Hepatocyte (in vitro differentiated cells): ENCODE measurements around the gene KCTD7.
"Not testable (repeated sequence)": the region's sequence is repeated elsewhere in the genome, so short reads cannot be mapped to it uniquely, and the experiment has no call there.

Source experiments
- EZH2 ChIP-seq: fragments of 200-600 bp; sonication (generic); IDR thresholded peaks from 2 replicates; pipeline ENCODE4 v1.6.1; 2016; ENCODE audit warnings: antibody characterized with exemption, mild to moderate bottlenecking, borderline replicate concordance
- EZH2phosphoT487 ChIP-seq: fragments of 200-600 bp; sonication (generic); IDR thresholded peaks from one replicate; pipeline ENCODE4 v1.6.1; 2018; ENCODE audit warnings: antibody characterized with exemption, mild to moderate bottlenecking, low read depth, moderate library complexity; ENCODE audit not compliant: unreplicated experiment, severe bottlenecking
- TF ChIP-seq, protein P1 (sequence below): fragments of 200-600 bp; sonication (generic); IDR thresholded peaks from 2 replicates; pipeline ENCODE4 v1.5.1; 2016; ENCODE audit warnings: antibody characterized with exemption, mild to moderate bottlenecking; ENCODE audit not compliant: poor library complexity

DNA sequence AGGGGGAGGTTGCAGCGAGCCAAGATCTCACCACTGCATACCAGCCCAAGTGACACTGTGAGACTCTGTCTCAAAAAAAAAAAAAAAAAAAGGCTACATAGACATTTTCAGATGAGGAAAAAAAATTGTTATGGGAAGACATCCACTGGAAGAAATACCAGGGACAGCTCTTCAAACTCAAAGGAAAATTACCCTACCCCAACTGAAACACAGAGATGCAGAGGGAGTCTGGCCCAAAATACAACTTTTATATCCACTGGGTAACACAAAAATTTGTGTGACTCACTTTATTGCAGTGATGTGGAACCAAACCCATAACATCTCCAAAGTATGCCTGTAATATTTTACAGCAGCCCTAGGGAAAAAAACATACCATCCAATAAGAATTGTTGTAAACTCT is 40.5 kb upstream of the KCTD7 start:
- TF ChIP-seq EZH2phosphoT487, EZH2: not testable (repeated sequence)
- TF ChIP-seq, protein P1, sequence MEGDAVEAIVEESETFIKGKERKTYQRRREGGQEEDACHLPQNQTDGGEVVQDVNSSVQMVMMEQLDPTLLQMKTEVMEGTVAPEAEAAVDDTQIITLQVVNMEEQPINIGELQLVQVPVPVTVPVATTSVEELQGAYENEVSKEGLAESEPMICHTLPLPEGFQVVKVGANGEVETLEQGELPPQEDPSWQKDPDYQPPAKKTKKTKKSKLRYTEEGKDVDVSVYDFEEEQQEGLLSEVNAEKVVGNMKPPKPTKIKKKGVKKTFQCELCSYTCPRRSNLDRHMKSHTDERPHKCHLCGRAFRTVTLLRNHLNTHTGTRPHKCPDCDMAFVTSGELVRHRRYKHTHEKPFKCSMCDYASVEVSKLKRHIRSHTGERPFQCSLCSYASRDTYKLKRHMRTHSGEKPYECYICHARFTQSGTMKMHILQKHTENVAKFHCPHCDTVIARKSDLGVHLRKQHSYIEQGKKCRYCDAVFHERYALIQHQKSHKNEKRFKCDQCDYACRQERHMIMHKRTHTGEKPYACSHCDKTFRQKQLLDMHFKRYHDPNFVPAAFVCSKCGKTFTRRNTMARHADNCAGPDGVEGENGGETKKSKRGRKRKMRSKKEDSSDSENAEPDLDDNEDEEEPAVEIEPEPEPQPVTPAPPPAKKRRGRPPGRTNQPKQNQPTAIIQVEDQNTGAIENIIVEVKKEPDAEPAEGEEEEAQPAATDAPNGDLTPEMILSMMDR = not testable (repeated sequence)
